Measurements from ENCODE around the gene SPON2. TPM values are rescaled to one million over a fixed set of nuclear protein-coding genes. Genes with fewer than 3 reads are reported as not detected.
A peak's percentile ranks its signal among the peaks of the same experiment; 100 is the strongest.

The SPON2 gene
- total RNA-seq, 1 experiment from 2014 or later: 1.1 TPM

- DNase-seq (ENCODE audit: low read depth): no peak
Measured at GRCh38 chr4:1195109-1195671, 22.8 kb upstream of the SPON2 start.

DNA sequence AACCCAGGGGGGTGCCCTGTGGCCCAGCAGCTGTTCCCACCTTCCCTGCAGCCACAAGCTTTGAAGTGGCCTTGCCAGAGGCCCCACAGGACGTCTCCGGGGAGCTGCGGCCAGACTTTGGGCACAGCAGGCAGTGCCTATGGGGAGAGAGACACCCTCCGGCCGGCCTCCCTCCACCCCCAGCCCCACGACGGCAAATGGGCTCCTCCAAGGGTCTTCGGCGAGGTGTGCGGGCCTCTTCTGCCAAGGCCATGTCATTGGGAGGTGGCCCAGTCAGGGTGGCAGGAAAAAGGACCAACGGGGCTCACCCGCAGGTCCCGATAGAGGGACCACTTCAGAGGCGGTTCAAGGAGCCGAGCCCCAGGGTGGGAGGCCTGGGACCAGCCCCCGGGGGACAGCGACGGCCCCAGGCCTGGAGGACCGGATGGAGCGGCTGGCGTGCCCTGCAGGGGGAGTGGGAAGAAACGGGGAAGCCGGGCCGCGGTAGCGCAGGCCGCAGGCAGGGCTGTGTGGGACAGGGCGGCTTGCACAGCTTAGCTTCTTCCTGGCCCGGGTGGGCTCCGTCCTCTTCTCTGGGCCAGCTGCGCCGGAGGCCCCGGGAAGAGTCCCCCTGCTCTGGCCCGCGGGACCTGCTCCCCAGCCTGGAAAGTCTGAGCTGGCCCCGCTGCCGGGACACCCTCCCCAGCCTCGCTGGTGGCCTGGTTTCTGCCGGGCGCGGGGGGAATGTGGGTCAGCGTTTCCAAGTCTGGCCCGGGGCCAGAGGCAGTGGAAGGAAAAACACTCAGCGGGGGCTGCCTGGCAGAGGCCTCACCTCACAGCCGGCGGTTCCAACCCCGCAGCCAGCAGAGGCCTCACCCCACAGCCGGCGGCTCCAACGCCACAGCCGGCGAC lies 21.9 kb upstream of the SPON2 start:
- DNase-seq (ENCODE audit: low read depth): no peak

DNA sequence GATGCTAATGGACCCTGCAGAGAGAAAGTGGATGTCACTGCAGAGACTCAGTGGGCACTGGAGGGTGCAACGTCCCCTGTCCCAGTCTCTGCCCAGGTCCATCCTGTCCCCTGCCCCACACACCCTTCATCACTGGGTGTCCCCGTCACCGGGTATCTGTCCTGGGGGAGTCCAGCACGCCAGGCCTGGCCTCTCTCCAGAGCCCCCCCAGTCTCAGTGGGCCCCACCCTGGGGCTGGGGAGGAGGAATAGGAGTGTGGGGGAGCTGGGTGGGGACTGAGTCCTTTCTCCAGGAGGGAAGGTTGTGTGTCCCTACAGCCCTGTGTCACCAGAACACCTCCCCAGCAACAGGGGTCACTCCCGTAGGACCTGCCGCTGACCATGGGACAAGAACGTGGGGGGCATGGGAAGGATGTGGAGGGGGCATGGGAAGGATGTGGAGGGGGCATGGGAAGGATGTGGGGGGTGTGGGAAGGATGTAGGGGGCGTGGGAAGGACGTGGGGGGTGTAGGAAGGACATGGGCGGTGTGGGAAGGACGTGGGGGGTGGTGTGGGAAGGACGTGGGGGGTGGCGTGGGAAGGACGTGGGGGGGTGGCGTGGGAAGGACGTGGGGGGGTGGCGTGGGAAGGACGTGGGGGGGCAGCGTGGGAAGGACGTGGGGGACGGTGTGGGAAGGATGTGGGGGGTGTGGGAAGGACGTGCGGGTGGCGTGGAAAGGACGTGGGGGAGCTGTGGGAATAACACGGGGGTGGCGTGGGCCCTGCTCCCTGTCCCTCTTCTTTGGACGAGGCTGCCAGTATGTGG lies 21.0 kb upstream of the SPON2 start:
- DNase-seq (ENCODE audit: low read depth): no peak

DNA sequence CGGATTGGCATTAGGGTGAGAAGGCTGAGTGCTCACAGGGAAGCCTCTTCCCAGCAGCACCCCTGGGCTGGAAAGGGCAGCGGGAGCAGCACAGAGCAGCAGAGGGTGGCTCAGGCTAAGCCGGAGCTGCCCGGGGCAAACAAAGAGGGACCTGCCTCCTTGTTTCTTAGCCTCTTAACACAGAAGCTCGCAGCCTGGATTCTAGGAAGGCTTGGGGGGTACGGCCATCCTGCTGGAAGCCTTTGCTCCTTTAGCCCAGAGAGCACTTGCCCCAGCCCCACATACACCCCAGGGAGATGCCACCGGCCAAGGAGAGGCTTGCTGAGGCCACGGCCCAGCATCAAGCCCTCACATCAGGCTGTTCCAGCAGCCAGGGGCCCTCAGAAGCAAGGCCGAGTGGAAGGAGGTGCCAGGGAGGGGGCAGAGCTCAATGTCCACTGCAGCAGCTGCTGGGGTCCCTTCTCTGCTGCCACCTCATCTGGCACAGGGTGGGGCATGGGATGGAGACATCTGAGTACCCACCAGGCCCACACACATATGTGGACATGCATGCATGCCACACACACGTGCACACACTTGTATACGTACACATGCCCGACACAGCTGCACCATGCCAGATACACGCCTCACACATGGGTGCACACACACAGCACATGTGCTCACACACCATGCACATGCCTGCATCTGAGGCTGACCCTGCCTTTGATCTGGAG lies 20.3 kb upstream of the SPON2 start:
- peak; percentile 50 for DNase-seq (ENCODE audit: low read depth)

GRCh38 chr4:1192091-1192492 lies 19.7 kb upstream of the SPON2 start:
- DNase-seq (ENCODE audit: low read depth): peak; percentile 96

DNA sequence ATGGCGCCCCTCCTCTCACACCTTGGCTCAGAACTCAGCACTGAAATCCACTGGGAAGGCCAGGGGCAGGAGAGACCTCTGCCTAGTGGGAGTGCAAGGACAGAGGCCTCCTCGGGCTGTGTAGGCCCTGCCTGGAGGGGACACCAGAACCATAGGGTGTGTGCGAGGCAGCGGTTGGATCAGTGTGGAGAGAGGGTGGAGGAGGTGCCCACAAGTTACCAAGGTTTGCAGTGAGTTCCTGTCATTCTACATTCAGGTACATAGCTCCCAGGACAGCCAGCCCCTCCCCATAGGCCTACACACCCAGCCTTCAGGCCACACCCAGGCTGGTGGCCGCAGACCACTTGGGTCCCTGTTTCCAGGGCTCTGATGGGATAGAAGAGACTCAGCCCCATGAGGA lies 19.2 kb upstream of the SPON2 start:
- DNase-seq (ENCODE audit: low read depth): no peak

DNA sequence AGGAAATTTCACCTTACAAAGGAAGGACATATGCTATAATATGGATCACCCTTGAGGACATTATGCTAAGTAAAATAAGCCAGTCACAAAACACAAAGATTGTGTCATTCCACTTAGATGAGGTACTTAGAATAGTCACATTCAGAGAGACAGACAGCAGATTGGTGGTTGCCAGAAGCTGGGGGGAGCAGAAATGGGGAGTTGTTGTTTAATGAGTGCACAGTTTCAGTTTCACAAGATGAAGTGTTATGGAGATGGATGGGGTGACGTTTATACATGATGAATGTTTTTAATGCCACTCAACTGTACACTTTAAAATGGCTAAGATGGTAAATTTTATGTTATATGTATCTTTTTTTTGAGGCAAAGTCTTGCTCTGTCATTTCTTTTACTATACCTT lies 14.8 kb upstream of the SPON2 start:
- no peak for DNase-seq (ENCODE audit: low read depth)

DNA sequence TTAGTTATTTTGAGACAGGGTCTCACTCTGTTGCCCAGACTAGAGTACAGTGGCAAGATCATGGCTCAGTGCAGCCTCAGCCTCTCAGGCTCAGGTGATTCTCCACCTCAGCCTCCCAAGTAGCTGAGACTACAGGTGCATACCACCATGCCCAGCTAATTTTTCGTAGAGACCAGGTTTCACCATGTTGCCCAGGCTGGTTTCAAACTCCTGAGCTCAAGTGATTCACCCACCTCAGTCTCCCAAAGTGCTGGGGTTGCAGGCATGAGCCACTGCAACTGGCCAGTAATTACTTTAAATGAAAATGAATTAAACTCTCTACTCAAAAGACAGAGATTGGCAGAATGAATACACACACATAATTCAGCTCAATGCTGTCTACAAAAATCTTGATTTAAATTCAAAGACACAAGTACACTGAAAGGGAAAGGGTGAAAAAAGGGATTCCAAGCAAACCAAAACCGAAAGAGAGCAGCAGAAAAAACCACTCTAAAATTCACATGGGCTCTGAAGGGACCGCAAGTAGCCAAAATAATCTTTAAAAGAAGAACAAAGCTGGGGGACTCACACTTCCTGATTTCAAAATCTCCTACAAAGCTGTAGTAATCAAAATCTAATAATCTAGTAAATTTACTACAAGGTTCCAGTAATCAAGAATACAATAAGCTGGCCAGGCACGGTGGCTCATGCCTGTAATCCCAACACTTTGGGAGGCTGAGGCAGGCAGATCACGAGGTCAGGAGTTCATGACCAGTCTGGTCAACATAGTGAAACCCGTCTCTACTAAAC lies 11.8 kb upstream of the SPON2 start:
- DNase-seq (ENCODE audit: low read depth): no peak

- no peak for DNase-seq (ENCODE audit: low read depth)
Measured at GRCh38 chr4:1182313-1182712, 9.9 kb upstream of the SPON2 start.

- no peak for DNase-seq (ENCODE audit: low read depth)
Measured at GRCh38 chr4:1180663-1181062, 8.3 kb upstream of the SPON2 start.

DNA sequence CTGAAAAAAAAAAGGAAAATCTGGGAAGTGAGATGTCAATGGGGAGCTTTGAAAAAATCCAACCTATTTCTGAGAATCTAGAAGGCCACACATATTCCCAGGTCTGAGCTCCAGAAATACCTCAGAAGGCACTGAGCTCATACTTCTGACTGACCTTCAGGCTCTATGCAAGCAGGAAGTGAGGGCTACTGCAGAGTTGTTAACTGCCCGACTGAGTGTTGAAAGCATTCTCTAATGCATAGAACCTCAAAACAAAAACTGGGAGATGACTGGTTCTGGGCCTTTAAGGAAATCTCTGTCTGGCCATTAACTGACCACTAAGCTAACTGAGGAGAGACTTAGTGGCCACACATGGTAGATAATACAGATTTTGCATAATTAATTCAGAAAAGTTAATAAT lies 7.6 kb upstream of the SPON2 start:
- no peak for DNase-seq (ENCODE audit: low read depth)

DNA sequence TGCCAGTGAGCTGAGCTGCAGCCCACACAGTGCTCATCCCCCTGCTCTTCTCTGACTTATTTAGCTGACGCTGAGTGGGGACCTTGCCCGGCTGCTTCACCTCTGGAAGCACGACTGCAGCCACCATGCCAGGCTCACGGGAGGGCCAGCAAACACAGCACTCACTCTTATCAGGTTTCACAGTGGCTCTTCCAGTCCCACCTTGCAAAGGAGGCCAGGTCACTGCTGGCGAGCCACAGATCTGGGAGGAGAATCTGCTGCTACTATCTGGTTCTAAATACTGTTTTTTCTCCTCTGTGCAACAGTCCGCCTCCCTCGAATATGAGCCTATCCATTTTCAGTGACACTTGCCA lies 6.7 kb upstream of the SPON2 start:
- no peak for DNase-seq (ENCODE audit: low read depth)

DNA sequence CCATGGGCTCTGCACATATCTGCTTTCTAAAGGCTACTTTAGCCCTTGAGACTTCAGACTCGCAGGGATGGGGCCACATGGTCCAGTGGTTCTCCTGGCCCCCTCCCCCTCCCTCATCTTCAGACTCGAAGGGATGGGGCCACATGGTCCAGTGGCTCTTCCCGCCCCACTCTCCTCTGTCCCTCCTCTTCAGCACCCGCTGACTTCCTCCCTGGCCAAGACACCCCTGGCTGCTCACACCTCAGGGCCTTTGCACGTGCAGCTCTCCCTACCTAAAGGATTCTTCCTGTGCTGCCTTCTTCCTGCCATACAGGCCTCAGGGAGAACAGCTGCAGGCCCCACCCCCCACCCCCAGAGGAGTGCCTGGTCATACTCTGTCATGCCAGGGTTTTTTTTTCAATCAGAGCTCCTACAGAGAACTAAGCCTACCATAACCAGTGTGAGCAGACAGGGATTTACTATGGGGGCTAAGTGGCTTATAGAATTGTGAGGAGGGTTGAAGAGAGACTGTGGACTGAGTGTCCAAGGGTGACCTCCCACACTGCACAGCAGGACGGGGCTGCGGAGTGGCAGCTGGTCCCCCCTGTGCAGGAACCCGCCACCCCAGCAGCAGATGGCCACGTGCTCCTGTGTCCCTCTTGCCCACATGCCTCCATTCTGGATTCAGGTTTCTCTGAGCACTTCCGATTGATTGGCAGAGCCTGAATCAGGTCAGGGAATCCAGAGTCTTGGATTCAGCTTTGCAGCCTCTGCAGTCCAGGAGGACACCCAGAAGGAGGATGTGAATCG lies 6.1 kb upstream of the SPON2 start:
- peak; percentile 64 for DNase-seq (ENCODE audit: low read depth)

DNA sequence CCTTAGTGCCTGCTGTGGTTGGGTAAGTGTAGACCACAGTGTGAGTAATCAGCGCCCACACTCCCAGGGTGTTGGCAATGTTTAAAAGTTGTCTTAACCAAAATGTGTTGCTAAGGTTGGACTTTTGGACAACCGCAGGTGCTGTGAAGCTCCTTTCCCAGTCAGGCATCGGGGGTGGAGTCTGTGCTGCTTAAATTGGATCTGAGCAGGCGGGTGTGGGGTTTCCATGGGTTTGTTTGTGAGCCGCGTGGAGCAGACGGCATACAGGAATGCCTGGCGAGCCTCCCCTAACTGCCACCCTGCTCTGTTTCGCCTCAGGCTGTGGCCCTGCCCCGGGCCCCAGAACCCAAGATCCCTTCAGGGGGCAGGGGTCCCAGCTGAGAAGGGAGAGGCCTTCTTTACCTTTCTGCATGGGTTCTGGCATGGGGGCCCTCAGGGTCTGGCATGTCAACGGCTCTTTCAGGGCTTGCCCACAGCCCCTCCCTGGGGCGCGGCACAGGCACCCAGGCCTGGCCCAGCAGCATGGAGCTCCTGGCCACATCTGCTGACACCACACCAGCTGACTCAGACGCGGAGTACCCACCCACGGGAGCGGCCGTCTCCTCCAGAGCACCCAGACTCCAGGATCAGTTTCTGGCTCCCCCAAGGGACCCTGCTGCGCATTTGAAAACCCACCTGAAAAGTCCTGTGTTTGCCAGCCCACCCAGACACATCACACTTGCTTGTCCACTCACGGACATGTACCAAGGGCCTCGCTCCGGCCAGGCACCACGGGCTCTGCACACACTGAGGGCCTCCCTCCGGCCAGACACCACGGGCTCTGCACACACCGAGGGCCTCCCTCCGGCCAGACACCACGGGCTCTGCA lies 5.1 kb upstream of the SPON2 start:
- DNase-seq (ENCODE audit: low read depth): peak; percentile 82

DNA sequence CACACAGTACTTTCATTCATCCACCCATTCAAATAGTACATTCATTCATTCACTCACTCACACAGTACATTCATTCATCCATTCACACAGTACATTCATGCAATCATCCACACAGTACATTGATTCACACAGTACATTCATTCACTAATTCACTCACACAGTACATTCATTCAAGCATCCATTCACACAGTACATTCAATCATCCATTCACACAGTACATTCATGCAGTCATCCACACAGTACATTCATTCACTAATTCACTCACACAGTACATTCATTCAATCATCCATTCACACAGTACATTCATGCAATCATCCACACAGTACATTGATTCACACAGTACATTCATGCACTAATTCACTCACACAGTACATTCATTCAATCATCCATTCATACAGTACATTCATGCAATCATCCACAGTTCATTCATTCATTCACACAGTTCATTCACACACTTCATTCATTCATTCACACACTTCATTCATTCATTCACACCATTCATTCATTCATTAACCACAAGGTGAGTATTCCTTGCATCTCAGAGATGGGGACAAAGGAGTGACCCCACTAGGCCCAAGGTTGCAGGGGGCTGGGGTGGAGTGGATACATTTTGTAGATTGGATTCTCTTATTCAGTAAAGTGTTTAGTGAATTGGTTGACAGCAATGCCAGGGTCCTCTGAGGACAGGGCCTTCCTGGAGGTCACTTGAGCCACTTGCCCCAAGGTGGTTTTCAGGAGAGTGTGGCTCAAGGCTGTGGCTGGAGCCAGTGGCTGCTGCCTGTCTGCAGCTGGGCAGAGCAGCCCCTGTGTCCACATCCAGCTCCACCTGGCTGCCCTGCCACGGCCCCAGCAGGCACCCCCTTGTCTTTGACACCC lies 4.3 kb upstream of the SPON2 start:
- DNase-seq (ENCODE audit: low read depth): no peak

DNA sequence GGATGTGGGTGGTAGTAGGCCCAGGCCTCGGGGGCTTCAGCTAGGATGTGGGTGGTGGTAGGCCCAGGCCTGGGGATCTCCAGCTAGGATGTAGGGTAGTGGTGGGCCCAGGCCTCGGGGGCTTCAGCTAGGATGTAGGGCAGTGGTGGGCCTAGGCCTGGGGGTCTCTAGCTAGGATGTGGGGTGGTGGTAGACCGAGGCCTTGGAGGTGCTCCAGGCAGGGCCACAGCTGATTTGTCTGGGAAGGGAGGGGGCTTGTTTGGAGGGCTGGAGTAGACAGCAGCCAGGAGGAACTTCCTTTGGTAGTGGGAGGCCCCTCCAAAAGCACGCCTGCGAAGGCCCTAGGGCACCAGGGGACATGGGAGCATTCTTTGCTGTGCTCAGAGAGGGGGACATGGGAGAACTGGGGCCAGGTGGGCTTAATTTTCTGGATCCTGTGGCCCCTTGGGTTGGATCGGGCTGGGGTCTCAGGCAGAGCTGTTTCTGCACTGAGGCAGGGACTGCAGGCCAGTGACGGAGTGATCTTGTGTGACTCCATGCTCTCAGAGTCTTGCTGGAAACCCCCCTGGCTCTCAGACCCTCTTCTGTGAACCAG lies 3.3 kb upstream of the SPON2 start:
- DNase-seq (ENCODE audit: low read depth): no peak

- no peak for DNase-seq (ENCODE audit: low read depth)
Measured at GRCh38 chr4:1174941-1175634, 2.7 kb upstream of the SPON2 start.
